AG09319 (cell line): ENCODE data around the gene NTF4.
"Not testable (repeated sequence)": the region's sequence is repeated elsewhere in the genome, so short reads cannot be mapped to it uniquely, and the experiment has no call there.

Source experiments
- DNase-seq: peaks from one replicate; pipeline ENCODE4 v3.0.0-alpha.2; 2010; ENCODE audit warnings: low read depth; ENCODE audit errors: extremely low read depth
- TF ChIP-seq, protein P1 (sequence below): IDR thresholded peaks from 2 replicates; pipeline ENCODE4 v1.5.1; 2011; ENCODE audit warnings: low read depth, mild to moderate bottlenecking, inconsistent platforms, low read length, moderate library complexity

Gene NTF4

DNA sequence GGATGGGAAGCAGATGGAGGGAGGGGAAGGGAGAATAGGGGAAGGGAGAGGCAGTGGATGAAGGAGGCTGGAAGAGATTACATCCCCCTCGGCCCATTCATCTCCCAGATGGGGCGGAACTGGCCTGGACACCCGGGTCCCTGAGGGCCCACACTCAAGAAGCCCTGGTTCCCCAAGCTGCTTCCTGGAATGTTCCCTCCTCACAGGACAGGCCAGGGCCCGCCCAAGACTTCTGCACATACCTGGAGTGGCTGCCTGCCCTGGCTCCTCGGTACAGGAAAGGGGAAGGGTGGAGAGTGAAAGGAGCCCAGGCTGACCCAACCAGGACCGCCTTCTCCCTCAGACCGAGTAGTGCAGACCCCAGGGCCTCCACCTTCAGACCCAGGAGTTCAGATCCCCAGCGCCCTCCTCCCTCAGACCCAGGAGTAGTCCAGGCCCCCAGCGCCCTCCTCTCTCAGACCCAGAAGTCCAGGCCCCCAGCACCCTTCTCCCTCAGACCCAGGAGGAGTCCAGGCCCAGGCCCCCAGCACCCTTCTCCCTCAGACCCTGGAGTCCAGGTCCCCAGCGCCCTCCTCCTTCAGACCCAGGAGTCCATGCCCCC lies 489 bp downstream of the NTF4 start:
- DNase-seq: no peak
- TF ChIP-seq, protein P1, sequence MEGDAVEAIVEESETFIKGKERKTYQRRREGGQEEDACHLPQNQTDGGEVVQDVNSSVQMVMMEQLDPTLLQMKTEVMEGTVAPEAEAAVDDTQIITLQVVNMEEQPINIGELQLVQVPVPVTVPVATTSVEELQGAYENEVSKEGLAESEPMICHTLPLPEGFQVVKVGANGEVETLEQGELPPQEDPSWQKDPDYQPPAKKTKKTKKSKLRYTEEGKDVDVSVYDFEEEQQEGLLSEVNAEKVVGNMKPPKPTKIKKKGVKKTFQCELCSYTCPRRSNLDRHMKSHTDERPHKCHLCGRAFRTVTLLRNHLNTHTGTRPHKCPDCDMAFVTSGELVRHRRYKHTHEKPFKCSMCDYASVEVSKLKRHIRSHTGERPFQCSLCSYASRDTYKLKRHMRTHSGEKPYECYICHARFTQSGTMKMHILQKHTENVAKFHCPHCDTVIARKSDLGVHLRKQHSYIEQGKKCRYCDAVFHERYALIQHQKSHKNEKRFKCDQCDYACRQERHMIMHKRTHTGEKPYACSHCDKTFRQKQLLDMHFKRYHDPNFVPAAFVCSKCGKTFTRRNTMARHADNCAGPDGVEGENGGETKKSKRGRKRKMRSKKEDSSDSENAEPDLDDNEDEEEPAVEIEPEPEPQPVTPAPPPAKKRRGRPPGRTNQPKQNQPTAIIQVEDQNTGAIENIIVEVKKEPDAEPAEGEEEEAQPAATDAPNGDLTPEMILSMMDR: no peak

GRCh38 chr19:49061445-49061844 lies 3.2 kb downstream of the NTF4 start:
- DNase-seq: no peak
- TF ChIP-seq, protein P1: no peak

GRCh38 chr19:49061000-49061399 lies 3.6 kb downstream of the NTF4 start:
- no peak for DNase-seq
- TF ChIP-seq, protein P1: no peak

- DNase-seq: no peak
Measured at GRCh38 chr19:49059053-49059452, 5.6 kb downstream of the NTF4 start.

GRCh38 chr19:49058562-49058961 lies 6.1 kb downstream of the NTF4 start:
- TF ChIP-seq, protein P1: no peak
- no peak for DNase-seq

More at GRCh38 chr19:49059053-49059452, 5.6 kb downstream of the NTF4 start:
- TF ChIP-seq, protein P1: no peak

DNA sequence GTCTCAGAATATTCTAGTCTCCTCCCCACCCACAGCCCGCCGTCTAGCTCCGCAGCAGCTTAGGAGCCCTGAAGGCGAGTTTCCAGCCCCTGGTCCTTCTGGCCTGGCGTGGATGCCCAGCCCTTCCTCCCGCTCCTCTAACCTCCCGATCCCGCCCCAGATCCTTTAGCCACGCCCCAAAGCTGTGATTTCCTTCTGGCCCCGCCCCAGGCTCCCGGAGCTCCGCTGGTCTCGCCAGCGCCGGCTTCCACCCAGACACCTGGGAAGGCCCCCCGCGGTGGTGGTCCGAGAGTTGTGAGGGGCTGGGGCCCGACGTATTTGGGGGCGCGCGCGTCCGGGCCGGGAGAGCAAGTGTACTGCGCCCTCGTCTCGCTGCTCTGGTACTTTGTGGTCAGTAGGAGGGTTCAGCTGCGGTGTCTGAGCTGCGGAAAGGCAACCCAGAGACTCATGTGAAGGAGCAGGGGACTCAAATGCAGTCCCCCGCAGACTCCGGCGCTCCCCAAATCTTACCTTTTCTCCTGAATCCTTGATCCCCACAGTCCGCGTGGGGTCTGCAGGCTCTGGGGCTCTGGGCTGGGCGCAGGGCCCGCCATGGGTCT lies 6.9 kb downstream of the NTF4 start, which contains the start of gene CGB7:
Gene CGB7, minus strand, starts transcription at position 114 of the 599 bp plus-strand sequence. CDS start 2,374 bp downstream, outside the sequence.
- no peak for DNase-seq
- TF ChIP-seq, protein P1: no peak

DNA sequence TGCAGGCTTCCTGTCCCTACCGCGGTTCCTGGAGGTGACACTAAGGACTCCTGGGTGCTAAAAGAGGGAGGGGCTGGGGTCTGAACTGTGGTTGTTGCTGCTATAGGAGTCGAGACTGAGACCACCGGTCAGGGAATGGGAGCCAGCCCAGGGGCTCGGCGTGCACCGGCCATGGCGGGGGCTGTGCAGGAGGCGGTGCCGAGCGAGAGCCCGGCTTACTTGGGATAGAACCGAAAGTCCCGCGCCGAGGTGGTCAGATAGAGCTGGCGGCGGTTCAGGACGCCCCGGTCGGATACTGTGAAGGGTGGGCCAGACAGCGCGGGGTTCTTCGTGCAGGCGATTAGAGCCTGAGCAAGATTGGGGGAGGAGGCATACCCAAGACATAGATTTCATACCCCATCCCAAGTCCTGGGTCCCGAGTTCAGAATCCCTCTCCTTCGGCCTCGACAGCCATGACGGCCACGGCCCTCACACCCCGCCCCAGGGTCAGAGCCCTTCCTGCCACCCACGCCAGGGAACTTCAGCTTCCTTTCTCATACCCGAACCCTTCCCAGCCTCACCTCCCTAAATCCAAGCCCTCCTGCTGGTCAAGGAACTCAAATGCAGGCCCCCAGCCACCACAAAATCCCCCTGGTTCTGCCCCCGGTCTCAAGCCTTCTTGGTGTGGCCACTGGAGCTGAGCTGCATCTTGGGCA lies 7.6 kb downstream of the NTF4 start:
- DNase-seq: not testable (repeated sequence)
